GM12878 (cell line): ENCODE results near the gene ID3. TPM values are rescaled to one million over a fixed set of nuclear protein-coding genes. Genes with fewer than 3 reads are reported as not detected.

Experiments used
- ATAC-seq: fragments of 200-7000 bp; cut with Tn5 transposase; 3 replicates; pipeline ENCODE4 v1.9.1; 2020; ENCODE audit warnings: mild to moderate bottlenecking, moderate library complexity
- BruUV-seq: library from RNA; stranded (reverse); fragments of 400-500 nt; replicated peaks from 2 replicates; lab custom pipeline; 2021; lab: Mats Ljungman, UMichigan
- CTCF ChIA-PET: fragments of 300-600 bp; sonication (Branson Sonifier 250); formaldehyde crosslinking; extraction: SDS; loops from one replicate; lab custom pipeline; 2021; ENCODE audit warnings: inconsistent platforms; lab: Yijun Ruan, JAX
- POLR2A ChIA-PET: fragments of 350-600 bp; formaldehyde crosslinking; extraction: SDS; loops from one replicate; lab custom pipeline; 2021; ENCODE audit warnings: inconsistent platforms; lab: Charles Lee
- RAD21 ChIA-PET: fragments of 300-600 bp; sonication (Branson Sonifier 250); formaldehyde crosslinking; loops from one replicate; lab custom pipeline; 2023; ENCODE audit warnings: antibody characterized with exemption; ENCODE audit not compliant: unreplicated experiment; lab: Charles Lee
- SMC1A ChIA-PET: fragments of 300-600 bp; sonication (Branson Sonifier 250); formaldehyde crosslinking; loops from one replicate; lab custom pipeline; 2023; ENCODE audit not compliant: unreplicated experiment, uncharacterized antibody; lab: Charles Lee
- DNase-seq: peaks from one replicate; pipeline ENCODE4 v3.0.0-alpha.2; 2011; ENCODE audit warnings: low read depth, low spot score
- FAIRE-seq: peaks from 3 replicates; lab custom pipeline; 2011; peaks lifted over from hg19 to GRCh38; lab: Jason Lieb, UNC
- H2AFZ ChIP-seq: 2 replicates; pipeline ENCODE4 v1.6.0; 2011; ENCODE audit warnings: low read depth, low read length, control low read depth; ENCODE audit not compliant: control insufficient read depth
- H3K27ac ChIP-seq: 2 replicates; pipeline ENCODE4 v1.5.1; 2011; ENCODE audit warnings: control low read depth; ENCODE audit not compliant: control insufficient read depth, insufficient read depth
- H3K27me3 ChIP-seq, 2 experiments: replicated peaks in 1 of 2; 2 replicates each; pipeline versions ENCODE4 v1.6.0 to v1.6.1; 2011; ENCODE audit warnings: low read length in 1 of 2; ENCODE audit not compliant: control insufficient read depth in 2 of 2, insufficient read depth in 2 of 2
- H3K36me3 ChIP-seq, 2 experiments: 2 replicates each; pipeline ENCODE4 v1.5.1; 2011; ENCODE audit warnings: low read length in 1 of 2; ENCODE audit not compliant: control insufficient read depth in 2 of 2, insufficient read depth in 2 of 2
- H3K4me1 ChIP-seq: 2 replicates; pipeline ENCODE4 v1.6.1; 2011; ENCODE audit warnings: mild to moderate bottlenecking, low read length, moderate library complexity, mixed read lengths; ENCODE audit not compliant: control insufficient read depth, insufficient read depth
- H3K4me2 ChIP-seq: 2 replicates; pipeline ENCODE4 v1.6.0; 2011; ENCODE audit warnings: control low read depth; ENCODE audit not compliant: control insufficient read depth, insufficient read depth
- H3K4me3 ChIP-seq: fragments of 200-600 bp; sonication (generic); 2 replicates; pipeline ENCODE4 v1.5.1; 2016
- H3K79me2 ChIP-seq: 2 replicates; pipeline ENCODE4 v1.6.0; 2011; ENCODE audit warnings: low read length; ENCODE audit not compliant: control insufficient read depth, insufficient read depth
- H3K9ac ChIP-seq: 2 replicates; pipeline ENCODE4 v1.8.0; 2011; ENCODE audit warnings: low read length, control low read depth, mixed read lengths; ENCODE audit not compliant: control insufficient read depth, insufficient read depth
- H3K9me3 ChIP-seq: replicated peaks from 3 replicates; pipeline ENCODE4 v1.5.1; 2011; ENCODE audit warnings: mild to moderate bottlenecking, low read length; ENCODE audit not compliant: control insufficient read depth, insufficient read depth
- H4K20me1 ChIP-seq: 2 replicates; pipeline ENCODE4 v1.6.0; 2011; ENCODE audit not compliant: control insufficient read depth, insufficient read depth
- CEBPB ChIP-seq, 2 experiments: fragments of 150-350 bp in 1 of 2; IDR thresholded peaks; 2 replicates each; pipeline ENCODE4 v1.6.1; 2012 to 2014; ENCODE audit warnings: low read depth in 2 of 2, low read length in 2 of 2, borderline replicate concordance in 1 of 2, inconsistent platforms in 1 of 2
- FOXK2 ChIP-seq: fragments of 450-650 bp; IDR thresholded peaks from 2 replicates; pipeline ENCODE4 v1.6.1; 2017; ENCODE audit warnings: mild to moderate bottlenecking, moderate library complexity
- FOXM1 ChIP-seq: IDR thresholded peaks from 2 replicates; pipeline ENCODE4 v1.6.1; 2012; ENCODE audit warnings: low read depth, mild to moderate bottlenecking, inconsistent platforms, low read length, moderate library complexity
- JUNB ChIP-seq: IDR thresholded peaks from 2 replicates; pipeline ENCODE4 v1.6.1; 2016; ENCODE audit warnings: antibody characterized with exemption, mild to moderate bottlenecking
- POU2F2 ChIP-seq: IDR thresholded peaks from 3 replicates; pipeline ENCODE4 v1.6.1; 2011; ENCODE audit warnings: low read depth, mild to moderate bottlenecking, low read length, borderline replicate concordance
- RAD21 ChIP-seq: IDR thresholded peaks from 2 replicates; pipeline ENCODE4 v1.6.1; 2011; ENCODE audit warnings: mild to moderate bottlenecking, low read depth, low read length, moderate library complexity; ENCODE audit not compliant: insufficient read depth
- RAD51 ChIP-seq: fragments of 450-650 bp; IDR thresholded peaks from 2 replicates; pipeline ENCODE4 v1.6.1; 2016; ENCODE audit warnings: moderate library complexity, mild to moderate bottlenecking, inconsistent platforms
- RBBP5 ChIP-seq: fragments of 200-600 bp; sonication (generic); conservative IDR thresholded peaks from 2 replicates; pipeline ENCODE4 v1.6.1; 2016
- SMAD1 ChIP-seq: fragments of 450-650 bp; IDR thresholded peaks from 2 replicates; pipeline ENCODE4 v1.6.1; 2018; ENCODE audit warnings: mild to moderate bottlenecking, low read depth; ENCODE audit not compliant: partially characterized antibody
- SMARCA5 ChIP-seq: fragments of 450-650 bp; IDR thresholded peaks from 2 replicates; pipeline ENCODE4 v1.6.1; 2017; ENCODE audit warnings: mild to moderate bottlenecking
- WRNIP1 ChIP-seq: IDR thresholded peaks from 2 replicates; pipeline ENCODE4 v1.6.1; 2011; ENCODE audit warnings: low read depth, low read length, improper control_type of control experiment, borderline replicate concordance
- ZNF24 ChIP-seq: fragments of 450-650 bp; IDR thresholded peaks from 2 replicates; pipeline ENCODE4 v1.6.1; 2017; ENCODE audit warnings: antibody characterized with exemption, mild to moderate bottlenecking
- ZNF384 ChIP-seq: IDR thresholded peaks from 2 replicates; pipeline ENCODE4 v1.6.1; 2012; ENCODE audit warnings: low read depth, mild to moderate bottlenecking, low read length, improper control_type of control experiment, borderline replicate concordance
- WGBS: methylation state at CpG from one replicate; pipeline ENCODE4 v1.1.6; 2016; ENCODE audit warnings: low lambda C conversion rate; ENCODE audit not compliant: insufficient replicate concordance, insufficient coverage; ENCODE audit errors: missing lambda C conversion rate; 5-methylcytosine and 5-hydroxymethylcytosine counted together
- in situ Hi-C: fragments of 300-500 bp; cut with MboI; formaldehyde crosslinking; loops from 9 replicates; pipeline ENCODE4 v1.14.3; 2018; ENCODE audit warnings: mixed read lengths
- intact Hi-C: fragments of 100-400 bp; cut with micrococcal nuclease; formaldehyde crosslinking; loops from one replicate; pipeline ENCODE4 v1.14.2; 2022; ENCODE audit not compliant: unreplicated experiment
- polyA plus RNA-seq, 11 experiments: library from polyadenylated mRNA; depleted of rRNA in 4 of 11; unstranded in 6 of 11; stranded (reverse) in 5 of 11; fragments of >200 nt; fragmentation: Nextera tagmentation in 4 of 11; fragmentation: Illumina TruSeq in 1 of 11; extraction: Ambion mirVana in 4 of 11; extraction: Trizol in 1 of 11; gene quantifications; 1 replicate in 1 of 11; 2 replicates in 10 of 11; pipeline versions ENCODE4 v1.2.1 to v1.2.3, GENCODE V29; 2011 to 2016; ENCODE audit warnings: inconsistent platforms in 2 of 11, missing spikeins in 2 of 11, low read depth in 1 of 11
- total RNA-seq, 4 experiments: library from RNA; depleted of rRNA in 3 of 4; stranded (reverse); fragments of >200 nt in 3 of 4; fragmentation: Illumina TruSeq in 1 of 4; extraction: Trizol in 1 of 4; gene quantifications; 2 replicates each; pipeline versions ENCODE4 v1.2.1 to v1.2.3, GENCODE V29; 2013 to 2021
- TF ChIP-seq, protein P1 (sequence below): fragments of 450-650 bp; formaldehyde crosslinking; IDR thresholded peaks from 2 replicates; pipeline ENCODE4 v1.4.0; 2020; ENCODE audit warnings: mild to moderate bottlenecking, moderate library complexity
- TF ChIP-seq, protein P2 (sequence below): IDR thresholded peaks from 2 replicates; pipeline ENCODE4 v1.6.1; 2012; ENCODE audit warnings: mild to moderate bottlenecking, low read depth, low read length

The ID3 gene
- total and polyA plus RNA-seq, 10 of the 15 experiments (the other 5 are each of a cell fraction or from before 2014, with no cell fraction given) = 42.7 to 475 (median 207) TPM

DNA sequence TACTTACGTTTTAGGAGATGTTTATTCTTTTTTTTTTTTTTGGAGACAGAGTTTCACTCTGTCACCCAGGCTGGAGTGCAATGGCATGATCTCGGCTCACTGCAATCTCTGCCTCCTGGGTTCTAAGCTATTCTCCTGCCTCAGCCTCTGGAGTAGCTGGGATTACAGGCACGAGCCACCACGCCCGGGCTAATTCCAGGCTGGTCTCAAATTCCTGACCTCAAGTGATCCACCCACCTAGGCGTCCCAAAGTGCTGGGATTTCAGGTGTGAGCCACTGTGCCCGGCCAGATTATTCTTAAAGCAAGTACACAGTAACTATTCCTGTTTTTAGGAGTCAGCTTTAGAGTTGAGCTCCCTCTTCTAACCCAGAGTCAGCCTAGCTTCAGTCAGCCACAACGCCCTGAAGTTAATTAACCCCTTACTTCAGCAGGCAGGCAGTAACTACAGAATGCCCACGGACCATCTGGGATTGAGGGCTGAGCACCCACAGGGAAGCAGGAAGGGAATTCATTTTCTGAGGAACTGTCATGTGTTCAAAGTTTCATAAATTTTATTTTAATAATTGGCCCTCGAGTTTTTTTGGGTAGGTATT lies 5.3 kb upstream of the ID3 start:
- WGBS = 69% methylated on average over 10 of the region's 10 CpGs
- ChIA-PET SMC1A (interaction anchor here (0.6 to 16.8 kb wide), 7 partner anchors 11 to 127 kb away, joined by 3 to 419 read pairs (median 5); no protein-coding TSS in a partner anchor), POLR2A (interaction anchor here (0.5 to 5.8 kb wide), 8 partner anchors 9 to 236 kb away, joined by 3 to 35 read pairs (median 3); partner anchors contain the start of gene GALE)
- H3K4me3 ChIP-seq = no peak overlapping the region
- H3K79me2 ChIP-seq = no peaks in the 10 kb centered on the region
- TF ChIP-seq, protein P1, sequence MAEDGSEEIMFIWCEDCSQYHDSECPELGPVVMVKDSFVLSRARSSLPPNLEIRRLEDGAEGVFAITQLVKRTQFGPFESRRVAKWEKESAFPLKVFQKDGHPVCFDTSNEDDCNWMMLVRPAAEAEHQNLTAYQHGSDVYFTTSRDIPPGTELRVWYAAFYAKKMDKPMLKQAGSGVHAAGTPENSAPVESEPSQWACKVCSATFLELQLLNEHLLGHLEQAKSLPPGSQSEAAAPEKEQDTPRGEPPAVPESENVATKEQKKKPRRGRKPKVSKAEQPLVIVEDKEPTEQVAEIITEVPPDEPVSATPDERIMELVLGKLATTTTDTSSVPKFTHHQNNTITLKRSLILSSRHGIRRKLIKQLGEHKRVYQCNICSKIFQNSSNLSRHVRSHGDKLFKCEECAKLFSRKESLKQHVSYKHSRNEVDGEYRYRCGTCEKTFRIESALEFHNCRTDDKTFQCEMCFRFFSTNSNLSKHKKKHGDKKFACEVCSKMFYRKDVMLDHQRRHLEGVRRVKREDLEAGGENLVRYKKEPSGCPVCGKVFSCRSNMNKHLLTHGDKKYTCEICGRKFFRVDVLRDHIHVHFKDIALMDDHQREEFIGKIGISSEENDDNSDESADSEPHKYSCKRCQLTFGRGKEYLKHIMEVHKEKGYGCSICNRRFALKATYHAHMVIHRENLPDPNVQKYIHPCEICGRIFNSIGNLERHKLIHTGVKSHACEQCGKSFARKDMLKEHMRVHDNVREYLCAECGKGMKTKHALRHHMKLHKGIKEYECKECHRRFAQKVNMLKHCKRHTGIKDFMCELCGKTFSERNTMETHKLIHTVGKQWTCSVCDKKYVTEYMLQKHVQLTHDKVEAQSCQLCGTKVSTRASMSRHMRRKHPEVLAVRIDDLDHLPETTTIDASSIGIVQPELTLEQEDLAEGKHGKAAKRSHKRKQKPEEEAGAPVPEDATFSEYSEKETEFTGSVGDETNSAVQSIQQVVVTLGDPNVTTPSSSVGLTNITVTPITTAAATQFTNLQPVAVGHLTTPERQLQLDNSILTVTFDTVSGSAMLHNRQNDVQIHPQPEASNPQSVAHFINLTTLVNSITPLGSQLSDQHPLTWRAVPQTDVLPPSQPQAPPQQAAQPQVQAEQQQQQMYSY (CRISPR knock-in tag) = no peak
- TF ChIP-seq RBBP5 = no peak
- TF ChIP-seq, protein P2, sequence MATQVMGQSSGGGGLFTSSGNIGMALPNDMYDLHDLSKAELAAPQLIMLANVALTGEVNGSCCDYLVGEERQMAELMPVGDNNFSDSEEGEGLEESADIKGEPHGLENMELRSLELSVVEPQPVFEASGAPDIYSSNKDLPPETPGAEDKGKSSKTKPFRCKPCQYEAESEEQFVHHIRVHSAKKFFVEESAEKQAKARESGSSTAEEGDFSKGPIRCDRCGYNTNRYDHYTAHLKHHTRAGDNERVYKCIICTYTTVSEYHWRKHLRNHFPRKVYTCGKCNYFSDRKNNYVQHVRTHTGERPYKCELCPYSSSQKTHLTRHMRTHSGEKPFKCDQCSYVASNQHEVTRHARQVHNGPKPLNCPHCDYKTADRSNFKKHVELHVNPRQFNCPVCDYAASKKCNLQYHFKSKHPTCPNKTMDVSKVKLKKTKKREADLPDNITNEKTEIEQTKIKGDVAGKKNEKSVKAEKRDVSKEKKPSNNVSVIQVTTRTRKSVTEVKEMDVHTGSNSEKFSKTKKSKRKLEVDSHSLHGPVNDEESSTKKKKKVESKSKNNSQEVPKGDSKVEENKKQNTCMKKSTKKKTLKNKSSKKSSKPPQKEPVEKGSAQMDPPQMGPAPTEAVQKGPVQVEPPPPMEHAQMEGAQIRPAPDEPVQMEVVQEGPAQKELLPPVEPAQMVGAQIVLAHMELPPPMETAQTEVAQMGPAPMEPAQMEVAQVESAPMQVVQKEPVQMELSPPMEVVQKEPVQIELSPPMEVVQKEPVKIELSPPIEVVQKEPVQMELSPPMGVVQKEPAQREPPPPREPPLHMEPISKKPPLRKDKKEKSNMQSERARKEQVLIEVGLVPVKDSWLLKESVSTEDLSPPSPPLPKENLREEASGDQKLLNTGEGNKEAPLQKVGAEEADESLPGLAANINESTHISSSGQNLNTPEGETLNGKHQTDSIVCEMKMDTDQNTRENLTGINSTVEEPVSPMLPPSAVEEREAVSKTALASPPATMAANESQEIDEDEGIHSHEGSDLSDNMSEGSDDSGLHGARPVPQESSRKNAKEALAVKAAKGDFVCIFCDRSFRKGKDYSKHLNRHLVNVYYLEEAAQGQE = no peak
- no peak for TF ChIP-seq POU2F2
- TF ChIP-seq RAD21 = no peak
- no peak for TF ChIP-seq WRNIP1
- no peak for TF ChIP-seq SMAD1
- TF ChIP-seq ZNF24 = no peak
- TF ChIP-seq JUNB = no peak
- no peak for TF ChIP-seq ZNF384
- no peak for TF ChIP-seq FOXM1
- TF ChIP-seq FOXK2 = no peak
- TF ChIP-seq CEBPB (IDR thresholded peaks at IDR 0.05; ENCODE audit: borderline replicate concordance in 1 of 2, low read depth in 2 of 2, low read length in 2 of 2) = no peak
- TF ChIP-seq SMARCA5 = no peak
- no peak for TF ChIP-seq RAD51
- TF ChIP-seq, all 136 proteins: peak for 0
- Histone ChIP-seq H3K36me3 (no peaks in the 10 kb centered on the region), H3K9me3 (no peaks in the 10 kb centered on the region), H3K9ac (no peak overlapping the region), H2AFZ (no peak overlapping the region), H3K4me2 (no peak overlapping the region), H4K20me1 (no peaks in the 10 kb centered on the region), H3K27ac (no peak overlapping the region), H3K4me1 (peaks cover 38% of the 10 kb centered on the region), H3K27me3 (no peaks in the 10 kb centered on the region)
- in situ Hi-C loops (no loop called here), intact Hi-C loops (no loop called here)
- CTCF ChIA-PET = interaction anchor here (1.2 to 2.9 kb wide), 4 partner anchors 9 to 70 kb away, joined by 3 to 14 read pairs (median 5); no protein-coding TSS in a partner anchor
- FAIRE-seq (no peak), DNase-seq (no peak), ATAC-seq (no peak)
- BruUV-seq = no TSS peak
- RAD21 ChIA-PET = interaction anchor here (0.6 to 1.7 kb wide), 6 partner anchors 9 to 55 kb away, joined by 3 to 5 read pairs (median 4); no protein-coding TSS in a partner anchor
